Naive thymus-derived CD4-positive, alpha-beta T cell (primary cell): Measurements from ENCODE around the gene P2RY10. TPM values are rescaled to one million over a fixed set of nuclear protein-coding genes. Genes with fewer than 3 reads are reported as not detected.
"Not testable (repeated sequence)": the region's sequence is repeated elsewhere in the genome, so short reads cannot be mapped to it uniquely, and the experiment has no call there.

Experiments used
- ATAC-seq: fragments of 150-1000 bp; cut with Tn5 transposase; 2 replicates; pipeline ENCODE4 v1.10.0; 2021; ENCODE audit warnings: mild to moderate bottlenecking, moderate library complexity
- CTCF ChIA-PET: fragments of 350-600 bp; sonication (Branson Sonifier 250); formaldehyde crosslinking; loops from one replicate; lab custom pipeline; 2021; ENCODE audit warnings: antibody characterized with exemption; lab: Charles Lee
- POLR2A ChIA-PET: fragments of 350-600 bp; sonication (Branson Sonifier 250); formaldehyde crosslinking; loops from one replicate; lab custom pipeline; 2021; ENCODE audit warnings: antibody characterized with exemption, inconsistent platforms; lab: Charles Lee
- DNase-seq, 9 donors: peaks; one replicate each; pipeline versions ENCODE4 v3.0.0 to v3.0.0-alpha.2; 2020 to 2022; ENCODE audit warnings: mixed read lengths in 1 of 9
- H3K27ac ChIP-seq: one replicate; pipeline ENCODE4 v1.7.0; 2013; ENCODE audit warnings: mild to moderate bottlenecking, low read depth, low read length, moderate library complexity
- H3K27me3 ChIP-seq, 2 donors: one replicate each; pipeline ENCODE4 v1.7.0; 2013; ENCODE audit warnings: low read length in 2 of 2, mild to moderate bottlenecking in 2 of 2, moderate library complexity in 2 of 2; ENCODE audit not compliant: control insufficient read depth in 2 of 2, insufficient read depth in 2 of 2
- H3K36me3 ChIP-seq, 3 experiments: 1 replicate in 2 of 3; 2 replicates in 1 of 3; pipeline ENCODE4 v1.7.0; 2013; ENCODE audit warnings: low read length in 3 of 3, mild to moderate bottlenecking in 3 of 3, moderate library complexity in 1 of 3; ENCODE audit not compliant: insufficient read depth in 3 of 3, control insufficient read depth in 2 of 3
- H3K4me1 ChIP-seq, 2 donors: one replicate each; pipeline ENCODE4 v1.7.0; 2013; ENCODE audit warnings: low read length in 2 of 2, mild to moderate bottlenecking in 2 of 2, moderate library complexity in 1 of 2; ENCODE audit not compliant: control insufficient read depth in 2 of 2, insufficient read depth in 2 of 2
- H3K4me3 ChIP-seq: 2 replicates; pipeline ENCODE4 v1.7.0; 2013; ENCODE audit warnings: mild to moderate bottlenecking, low read length
- H3K9me3 ChIP-seq, 3 experiments: 1 replicate in 2 of 3; 2 replicates in 1 of 3; pipeline ENCODE4 v1.7.0; 2013; ENCODE audit warnings: low read length in 3 of 3; ENCODE audit not compliant: control insufficient read depth in 2 of 3
- H3K27ac Mint-ChIP-seq, 9 donors: one replicate each; pipeline ENCODE4 v1.8.0; 2020 to 2022; ENCODE audit warnings: mixed read lengths in 9 of 9, mild to moderate bottlenecking in 8 of 9, moderate library complexity in 5 of 9, inconsistent platforms in 2 of 9
- H3K27me3 Mint-ChIP-seq, 5 donors: one replicate each; pipeline ENCODE4 v1.8.0; 2021 to 2022; ENCODE audit warnings: mixed read lengths in 5 of 5, mild to moderate bottlenecking in 1 of 5
- H3K36me3 Mint-ChIP-seq, 5 donors: one replicate each; pipeline ENCODE4 v1.8.0; 2020 to 2022; ENCODE audit warnings: mixed read lengths in 5 of 5, mild to moderate bottlenecking in 3 of 5, inconsistent platforms in 1 of 5
- H3K4me1 Mint-ChIP-seq, 7 donors: one replicate each; pipeline ENCODE4 v1.8.0; 2020 to 2022; ENCODE audit warnings: mixed read lengths in 7 of 7, mild to moderate bottlenecking in 3 of 7, inconsistent platforms in 1 of 7
- H3K4me3 Mint-ChIP-seq, 10 donors: one replicate each; pipeline ENCODE4 v1.8.0; 2020 to 2022; ENCODE audit warnings: mild to moderate bottlenecking in 10 of 10, mixed read lengths in 10 of 10, moderate library complexity in 6 of 10, inconsistent platforms in 2 of 10
- H3K9me3 Mint-ChIP-seq, 11 donors: one replicate each; pipeline ENCODE4 v1.8.0; 2020 to 2022; ENCODE audit warnings: mixed read lengths in 11 of 11, mild to moderate bottlenecking in 4 of 11, inconsistent platforms in 1 of 11, moderate library complexity in 1 of 11
- intact Hi-C, 2 donors: fragments of 100-400 bp; cut with micrococcal nuclease; formaldehyde crosslinking; loops; one replicate each; pipeline ENCODE4 v1.15.1; 2023
- microRNA-seq: library from miRNA; unstranded; fragments of <30 nt; microRNA quantifications from one replicate; pipeline ENCODE4 v1.2.0, GENCODE V29; 2022; ENCODE audit warnings: borderline microRNAs expressed
- polyA plus RNA-seq, 2 donors: library from polyadenylated mRNA; unstranded; fragments of 300-500 nt; fragmentation: Illumina TruSeq; gene quantifications; one replicate each; pipeline ENCODE4 v1.2.3, GENCODE V29; 2021
- total RNA-seq, 6 experiments: library from RNA in 5 of 6; stranded (reverse) in 5 of 6; gene quantifications; 1 replicate in 5 of 6; 2 replicates in 1 of 6; pipeline ENCODE4 v1.2.3 and lab custom pipeline; 2021 to 2026

The P2RY10 gene
- total and polyA plus RNA-seq, 7 experiments from 2014 or later = 47.6 to 98.5 (median 63.6) TPM

DNA sequence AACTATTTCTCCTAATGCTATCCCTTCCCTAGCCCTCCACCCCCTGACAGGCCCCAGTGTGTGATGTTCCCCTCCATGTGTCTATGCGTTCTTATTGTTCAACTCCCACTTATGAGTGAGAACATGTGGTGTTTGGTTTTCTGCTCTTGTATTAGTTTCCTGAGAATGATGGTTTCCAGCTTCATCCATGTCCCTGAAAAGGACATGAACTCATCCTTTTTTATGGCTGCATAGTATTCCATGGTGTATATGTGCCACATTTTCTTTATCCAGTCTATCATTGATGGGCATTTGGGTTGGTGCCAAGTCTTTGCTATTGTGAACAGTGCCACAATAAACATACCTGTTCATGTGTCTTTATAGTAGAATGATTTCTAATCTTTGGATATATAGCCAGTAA is 62.3 kb downstream of the P2RY10 start:
- ATAC-seq, H3K36me3 Mint-ChIP-seq, H3K27me3 Mint-ChIP-seq, DNase-seq, H3K36me3 ChIP-seq, H3K4me1 ChIP-seq, CTCF ChIA-PET, H3K27me3 ChIP-seq, H3K27ac ChIP-seq, H3K4me3 Mint-ChIP-seq, H3K4me3 ChIP-seq, H3K9me3 ChIP-seq, POLR2A ChIA-PET, H3K27ac Mint-ChIP-seq, H3K4me1 Mint-ChIP-seq: not testable (repeated sequence)
- H3K9me3 Mint-ChIP-seq = peaks cover 4 to 32% (median 12%) of the 10 kb centered on the region in 11 donors
- intact Hi-C loops = loop anchor here in 1 of 2 donors (10.0 kb wide), 1 partner anchor 53 kb away; no protein-coding TSS in a partner anchor

Small RNAs within 50 kb of the gene (microRNA-seq; reads per million reads assigned to microRNA genes)
- not detected for gene MIR4328

Other genes with a start within 250 kb of the P2RY10 start
- gene LPAR4, start 197.7 kb upstream of the P2RY10 start, total RNA-seq = not detected
- gene LPAR4, start 197.7 kb upstream of the P2RY10 start, polyA plus RNA-seq = not detected
- gene GPR174, start 199.3 kb downstream of the P2RY10 start, total RNA-seq = 10 to 100 TPM; 34.5 to 77.7 (median 39.9) TPM
- 1 to 10 TPM; 6.6 to 8.5 TPM for gene GPR174, start 199.3 kb downstream of the P2RY10 start, polyA plus RNA-seq